ENCODE measurements around the gene ERCC5.

ERCC5 gene

GRCh38 chr13:102879793-102880499 lies 34.1 kb downstream of the ERCC5 start:
- Histone ChIP-seq H3K4me1 (no peaks in the 10 kb centered on the region), H3K36me3 (replicated peaks) (peaks cover 8% of the 10 kb centered on the region), H3K4me3 (no peak overlapping the region), H3K9me3 (no peaks in the 10 kb centered on the region), H3K27me3 (ENCODE audit: low read depth) (no peaks in the 10 kb centered on the region)
- no peak for DNase-seq (ENCODE audit: low spot score in 2 of 2)
- in situ Hi-C loops (cut with MboI; ENCODE audit: low sequenced_read_pairs) = no loop called here

GRCh38 chr13:102881819-102882686 lies 36.2 kb downstream of the ERCC5 start:
- Histone ChIP-seq H3K9me3 (no peaks in the 10 kb centered on the region), H3K4me3 (no peak overlapping the region), H3K36me3 (replicated peaks) (no peaks in the 10 kb centered on the region; the same call in 1 of the 2 replicates), H3K27me3 (ENCODE audit: low read depth) (0 out of 2 replicates have a peak, but pooled peaks cover 2% of the 10 kb centered on the region), H3K4me1 (no peaks in the 10 kb centered on the region; the same call in 1 of the 2 replicates)
- in situ Hi-C loops (cut with MboI; ENCODE audit: low sequenced_read_pairs) = no loop called here
- no peak for DNase-seq (ENCODE audit: low spot score in 2 of 2)

- Histone ChIP-seq H3K4me1 (no peaks in the 10 kb centered on the region), H3K4me3 (no peak overlapping the region), H3K36me3 (replicated peaks) (no peaks in the 10 kb centered on the region), H3K27me3 (ENCODE audit: low read depth) (peaks cover 3% of the 10 kb centered on the region; the same call in 1 of the 2 replicates), H3K9me3 (no peaks in the 10 kb centered on the region)
- no peak for DNase-seq (ENCODE audit: low spot score in 2 of 2)
- in situ Hi-C loops (cut with MboI; ENCODE audit: low sequenced_read_pairs) = no loop called here
These were observed 46.7 kb downstream of the ERCC5 start for GRCh38 chr13:102892503-102892902.

GRCh38 chr13:102897371-102898138 lies 51.7 kb downstream of the ERCC5 start:
- no peak for DNase-seq (ENCODE audit: low spot score in 2 of 2)
- in situ Hi-C loops (cut with MboI; ENCODE audit: low sequenced_read_pairs) = no loop called here
- no peak overlapping the region for H3K4me3 ChIP-seq

GRCh38 chr13:102900193-102900608 lies 54.4 kb downstream of the ERCC5 start:
- in situ Hi-C loops (cut with MboI; ENCODE audit: low sequenced_read_pairs) = no loop called here
- no peaks in the 10 kb centered on the region for H3K36me3 ChIP-seq (replicated peaks)

More at GRCh38 chr13:102897371-102898138, 51.7 kb downstream of the ERCC5 start:
- H3K36me3 ChIP-seq (replicated peaks) = no peaks in the 10 kb centered on the region
- H3K9me3 ChIP-seq = no peaks in the 10 kb centered on the region
- no peaks in the 10 kb centered on the region for H3K4me1 ChIP-seq
- H3K27me3 ChIP-seq (ENCODE audit: low read depth) = no peaks in the 10 kb centered on the region; the same call in 1 of the 2 replicates

GRCh38 chr13:102901056-102901455 lies 55.2 kb downstream of the ERCC5 start:
- in situ Hi-C loops (cut with MboI; ENCODE audit: low sequenced_read_pairs) = no loop called here
- H3K4me3 ChIP-seq = no peak overlapping the region
- no peaks in the 10 kb centered on the region for H3K27me3 ChIP-seq (ENCODE audit: low read depth)
- no peaks in the 10 kb centered on the region for H3K36me3 ChIP-seq (replicated peaks)
- DNase-seq (ENCODE audit: low spot score in 2 of 2) = no peak
- H3K9me3 ChIP-seq = no peaks in the 10 kb centered on the region
- H3K4me1 ChIP-seq = no peaks in the 10 kb centered on the region

More at GRCh38 chr13:102900193-102900608, 54.4 kb downstream of the ERCC5 start:
- Histone ChIP-seq H3K27me3 (ENCODE audit: low read depth) (no peaks in the 10 kb centered on the region), H3K4me3 (no peak overlapping the region), H3K9me3 (no peaks in the 10 kb centered on the region), H3K4me1 (no peaks in the 10 kb centered on the region)
- DNase-seq (ENCODE audit: low spot score in 2 of 2) = no peak

- DNase-seq (ENCODE audit: low spot score in 2 of 2) = no peak
- Histone ChIP-seq H3K27me3 (ENCODE audit: low read depth) (no peaks in the 10 kb centered on the region), H3K4me1 (no peaks in the 10 kb centered on the region), H3K9me3 (no peaks in the 10 kb centered on the region), H3K36me3 (replicated peaks) (no peaks in the 10 kb centered on the region), H3K4me3 (no peak overlapping the region)
- in situ Hi-C loops (cut with MboI; ENCODE audit: low sequenced_read_pairs) = no loop called here
These were observed 55.9 kb downstream of the ERCC5 start for GRCh38 chr13:102901615-102902305.

GRCh38 chr13:102902789-102903347 lies 57.0 kb downstream of the ERCC5 start:
- H3K9me3 ChIP-seq = no peaks in the 10 kb centered on the region
- in situ Hi-C loops (cut with MboI; ENCODE audit: low sequenced_read_pairs) = no loop called here
- no peak for DNase-seq (ENCODE audit: low spot score in 2 of 2)
- no peaks in the 10 kb centered on the region; the same call in 1 of the 2 replicates for H3K27me3 ChIP-seq (ENCODE audit: low read depth)
- H3K4me3 ChIP-seq = no peak overlapping the region
- H3K36me3 ChIP-seq (replicated peaks) = no peaks in the 10 kb centered on the region
- no peaks in the 10 kb centered on the region for H3K4me1 ChIP-seq

- in situ Hi-C loops (cut with MboI; ENCODE audit: low sequenced_read_pairs) = no loop called here
- no peaks in the 10 kb centered on the region; the same call in 1 of the 2 replicates for H3K27me3 ChIP-seq (ENCODE audit: low read depth)
- no peaks in the 10 kb centered on the region for H3K4me1 ChIP-seq
- H3K36me3 ChIP-seq (replicated peaks) = no peaks in the 10 kb centered on the region
- DNase-seq (ENCODE audit: low spot score in 2 of 2) = peak; percentile 32 to 35
- H3K9me3 ChIP-seq = no peaks in the 10 kb centered on the region
- H3K4me3 ChIP-seq = no peak overlapping the region
These were observed 58.0 kb downstream of the ERCC5 start for GRCh38 chr13:102903659-102904407.

GRCh38 chr13:102904408-102904862 lies 58.6 kb downstream of the ERCC5 start:
- Histone ChIP-seq H3K27me3 (ENCODE audit: low read depth) (no peaks in the 10 kb centered on the region; the same call in 1 of the 2 replicates), H3K36me3 (replicated peaks) (no peaks in the 10 kb centered on the region), H3K4me1 (no peaks in the 10 kb centered on the region), H3K4me3 (no peak overlapping the region), H3K9me3 (no peaks in the 10 kb centered on the region)
- in situ Hi-C loops (cut with MboI; ENCODE audit: low sequenced_read_pairs) = no loop called here
- DNase-seq (ENCODE audit: low spot score in 2 of 2) = no peak

- Histone ChIP-seq H3K36me3 (replicated peaks) (no peaks in the 10 kb centered on the region), H3K4me3 (no peak overlapping the region), H3K9me3 (no peaks in the 10 kb centered on the region), H3K27me3 (ENCODE audit: low read depth) (no peaks in the 10 kb centered on the region; the same call in 1 of the 2 replicates), H3K4me1 (no peaks in the 10 kb centered on the region)
- DNase-seq (ENCODE audit: low spot score in 2 of 2) = no peak
- in situ Hi-C loops (cut with MboI; ENCODE audit: low sequenced_read_pairs) = no loop called here
These were observed 60.3 kb downstream of the ERCC5 start for GRCh38 chr13:102905905-102906771.

Data from HAP-1 (cell line).